Measurements from ENCODE around the gene SH3TC1.
A peak's percentile ranks its signal among the peaks of the same experiment; 100 is the strongest.

The SH3TC1 gene

GRCh38 chr4:8185295-8185694, 13.8 kb upstream of the SH3TC1 start:
- Histone ChIP-seq H3K9me3 (ENCODE audit: severe bottlenecking) (no peaks in the 10 kb centered on the region), H3K4me3 (ENCODE audit: severe bottlenecking) (no peak overlapping the region), H3K27ac (ENCODE audit: poor library complexity, severe bottlenecking) (peak overlapping the region; percentile 88), H3K4me1 (ENCODE audit: insufficient read depth, poor library complexity, severe bottlenecking) (peaks cover 55% of the 10 kb centered on the region), H3K36me3 (ENCODE audit: low read depth) (no peaks in the 10 kb centered on the region), H3K27me3 (ENCODE audit: insufficient read depth, poor library complexity, severe bottlenecking) (no peaks in the 10 kb centered on the region)
- no peak for TF ChIP-seq CTCF (IDR thresholded peaks at IDR 0.05; ENCODE audit: poor library complexity, severe bottlenecking)
- ATAC-seq (ENCODE audit: low read depth) (peak; percentile 8; the same call in 1 of the 3 replicates), DNase-seq (ENCODE audit: low spot score) (peak; percentile 73)

GRCh38 chr4:8185930-8186329, 13.2 kb upstream of the SH3TC1 start:
- DNase-seq (ENCODE audit: low spot score) (no peak), ATAC-seq (ENCODE audit: low read depth) (no peak)
- Histone ChIP-seq H3K4me3 (ENCODE audit: severe bottlenecking) (no peak overlapping the region), H3K4me1 (ENCODE audit: insufficient read depth, poor library complexity, severe bottlenecking) (peaks cover 56% of the 10 kb centered on the region), H3K36me3 (ENCODE audit: low read depth) (no peaks in the 10 kb centered on the region), H3K27me3 (ENCODE audit: insufficient read depth, poor library complexity, severe bottlenecking) (no peaks in the 10 kb centered on the region), H3K27ac (ENCODE audit: poor library complexity, severe bottlenecking) (peak overlapping the region; percentile 88), H3K9me3 (ENCODE audit: severe bottlenecking) (no peaks in the 10 kb centered on the region)
- no peak for TF ChIP-seq CTCF (IDR thresholded peaks at IDR 0.05; ENCODE audit: poor library complexity, severe bottlenecking)

GRCh38 chr4:8188085-8188484, 11.0 kb upstream of the SH3TC1 start:
- DNase-seq (ENCODE audit: low spot score) (peak; percentile 79), ATAC-seq (ENCODE audit: low read depth) (peak; percentile 18; the same call in 1 of the 3 replicates)
- H3K9me3 ChIP-seq (ENCODE audit: severe bottlenecking), result no peaks in the 10 kb centered on the region
- H3K36me3 ChIP-seq (ENCODE audit: low read depth), result no peaks in the 10 kb centered on the region
- H3K27ac ChIP-seq (ENCODE audit: poor library complexity, severe bottlenecking), result peak overlapping the region; percentile 92
- no peaks in the 10 kb centered on the region for H3K27me3 ChIP-seq (ENCODE audit: insufficient read depth, poor library complexity, severe bottlenecking)
- peaks cover 52% of the 10 kb centered on the region for H3K4me1 ChIP-seq (ENCODE audit: insufficient read depth, poor library complexity, severe bottlenecking)
- TF ChIP-seq CTCF (IDR thresholded peaks at IDR 0.05; ENCODE audit: poor library complexity, severe bottlenecking), result peak; percentile 18
- H3K4me3 ChIP-seq (ENCODE audit: severe bottlenecking), result no peak overlapping the region

GRCh38 chr4:8188743-8189550, 10.1 kb upstream of the SH3TC1 start:
- TF ChIP-seq CTCF (IDR thresholded peaks at IDR 0.05; ENCODE audit: poor library complexity, severe bottlenecking), result no peak
- Histone ChIP-seq H3K9me3 (ENCODE audit: severe bottlenecking) (no peaks in the 10 kb centered on the region), H3K27me3 (ENCODE audit: insufficient read depth, poor library complexity, severe bottlenecking) (no peaks in the 10 kb centered on the region), H3K4me3 (ENCODE audit: severe bottlenecking) (no peak overlapping the region), H3K4me1 (ENCODE audit: insufficient read depth, poor library complexity, severe bottlenecking) (peaks cover 47% of the 10 kb centered on the region), H3K27ac (ENCODE audit: poor library complexity, severe bottlenecking) (peak overlapping the region; percentile 92), H3K36me3 (ENCODE audit: low read depth) (no peaks in the 10 kb centered on the region)
- DNase-seq (ENCODE audit: low spot score), result peak; percentile 97
- peak; percentile 83 for ATAC-seq (ENCODE audit: low read depth)

All from RWPE2 (cell line).